Measurements from ENCODE around the gene RCE1.

The RCE1 gene

DNA sequence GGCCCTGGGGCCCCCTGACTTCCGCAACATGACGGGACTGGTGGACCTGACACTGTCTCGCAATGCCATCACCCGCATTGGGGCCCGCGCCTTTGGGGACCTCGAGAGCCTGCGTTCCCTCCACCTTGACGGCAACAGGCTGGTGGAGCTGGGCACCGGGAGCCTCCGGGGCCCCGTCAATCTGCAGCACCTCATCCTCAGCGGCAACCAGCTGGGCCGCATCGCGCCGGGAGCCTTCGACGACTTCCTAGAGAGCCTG is 14.6 kb downstream of the RCE1 start:
- DNase-seq: no peak

DNA sequence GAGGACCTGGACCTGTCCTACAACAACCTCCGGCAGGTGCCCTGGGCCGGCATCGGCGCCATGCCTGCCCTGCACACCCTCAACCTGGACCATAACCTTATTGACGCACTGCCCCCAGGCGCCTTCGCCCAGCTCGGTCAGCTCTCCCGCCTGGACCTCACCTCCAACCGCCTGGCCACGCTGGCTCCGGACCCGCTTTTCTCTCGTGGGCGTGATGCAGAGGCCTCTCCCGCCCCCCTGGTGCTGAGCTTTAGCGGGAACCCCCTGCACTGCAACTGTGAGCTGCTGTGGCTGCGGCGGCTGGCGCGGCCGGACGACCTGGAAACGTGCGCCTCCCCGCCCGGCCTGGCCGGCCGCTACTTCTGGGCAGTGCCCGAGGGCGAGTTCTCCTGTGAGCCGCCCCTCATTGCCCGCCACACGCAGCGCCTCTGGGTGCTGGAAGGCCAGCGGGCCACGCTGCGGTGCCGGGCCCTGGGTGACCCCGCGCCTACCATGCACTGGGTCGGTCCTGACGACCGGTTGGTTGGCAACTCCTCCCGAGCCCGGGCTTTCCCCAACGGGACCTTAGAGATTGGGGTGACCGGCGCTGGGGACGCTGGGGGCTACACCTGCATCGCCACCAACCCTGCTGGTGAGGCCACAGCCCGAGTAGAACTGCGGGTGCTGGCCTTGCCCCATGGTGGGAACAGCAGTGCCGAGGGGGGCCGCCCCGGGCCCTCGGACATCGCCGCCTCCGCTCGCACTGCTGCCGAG is 15.1 kb downstream of the RCE1 start:
- no peak for DNase-seq

DNA sequence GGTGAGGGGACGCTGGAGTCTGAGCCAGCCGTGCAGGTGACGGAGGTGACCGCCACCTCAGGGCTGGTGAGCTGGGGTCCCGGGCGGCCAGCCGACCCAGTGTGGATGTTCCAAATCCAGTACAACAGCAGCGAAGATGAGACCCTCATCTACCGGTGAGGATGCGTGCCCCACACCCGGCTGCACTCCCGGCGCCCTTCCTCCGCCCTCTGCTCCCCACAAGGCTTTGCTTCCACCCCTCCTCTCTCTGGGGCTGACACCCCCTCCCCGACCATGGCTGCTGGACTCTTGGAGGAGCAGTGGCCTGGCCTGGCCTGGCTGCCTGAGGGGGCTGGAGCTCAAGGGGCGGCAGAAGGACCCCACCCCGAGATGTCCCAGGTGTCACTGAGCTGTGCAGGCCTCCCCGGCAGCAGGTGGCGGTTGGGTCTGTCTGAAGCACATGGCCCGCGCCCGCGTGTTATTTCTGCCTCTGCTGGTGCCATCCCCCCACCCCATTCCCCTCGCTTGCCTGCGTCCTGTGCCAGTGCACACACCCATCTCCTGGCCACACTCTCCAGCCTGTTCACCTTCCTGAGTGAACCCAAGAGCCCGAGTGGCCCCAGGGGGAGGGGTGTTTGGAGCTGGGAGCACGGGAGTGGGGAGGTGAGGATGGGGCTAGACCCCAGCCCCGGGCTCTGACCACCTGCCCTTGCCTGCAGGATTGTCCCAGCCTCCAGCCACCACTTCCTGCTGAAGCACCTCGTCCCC is 15.9 kb downstream of the RCE1 start:
- DNase-seq: no peak

DNA sequence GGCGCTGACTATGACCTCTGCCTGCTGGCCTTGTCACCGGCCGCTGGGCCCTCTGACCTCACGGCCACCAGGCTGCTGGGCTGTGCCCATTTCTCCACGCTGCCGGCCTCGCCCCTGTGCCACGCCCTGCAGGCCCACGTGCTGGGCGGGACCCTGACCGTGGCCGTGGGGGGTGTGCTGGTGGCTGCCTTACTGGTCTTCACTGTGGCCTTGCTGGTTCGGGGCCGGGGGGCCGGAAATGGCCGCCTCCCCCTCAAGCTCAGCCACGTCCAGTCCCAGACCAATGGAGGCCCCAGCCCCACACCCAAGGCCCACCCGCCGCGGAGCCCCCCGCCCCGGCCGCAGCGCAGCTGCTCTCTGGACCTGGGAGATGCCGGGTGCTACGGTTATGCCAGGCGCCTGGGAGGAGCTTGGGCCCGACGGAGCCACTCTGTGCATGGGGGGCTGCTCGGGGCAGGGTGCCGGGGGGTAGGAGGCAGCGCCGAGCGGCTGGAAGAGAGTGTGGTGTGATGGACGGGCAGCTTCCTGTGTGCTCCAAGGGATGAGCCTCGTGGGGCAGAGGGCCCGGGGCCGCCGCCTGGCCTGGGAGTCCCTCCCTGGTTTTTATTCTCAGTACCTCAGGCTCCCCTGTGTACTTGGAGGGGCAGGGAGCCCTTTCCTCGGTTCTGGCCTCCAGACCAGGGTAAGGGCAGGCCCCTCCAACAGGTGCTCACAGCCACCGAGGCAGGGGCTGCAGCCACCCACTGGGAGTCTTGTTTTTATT is 16.6 kb downstream of the RCE1 start:
- no peak for DNase-seq

GRCh38 chr11:66860449-66860831 is 17.2 kb downstream of the RCE1 start:
- DNase-seq: no peak

DNA sequence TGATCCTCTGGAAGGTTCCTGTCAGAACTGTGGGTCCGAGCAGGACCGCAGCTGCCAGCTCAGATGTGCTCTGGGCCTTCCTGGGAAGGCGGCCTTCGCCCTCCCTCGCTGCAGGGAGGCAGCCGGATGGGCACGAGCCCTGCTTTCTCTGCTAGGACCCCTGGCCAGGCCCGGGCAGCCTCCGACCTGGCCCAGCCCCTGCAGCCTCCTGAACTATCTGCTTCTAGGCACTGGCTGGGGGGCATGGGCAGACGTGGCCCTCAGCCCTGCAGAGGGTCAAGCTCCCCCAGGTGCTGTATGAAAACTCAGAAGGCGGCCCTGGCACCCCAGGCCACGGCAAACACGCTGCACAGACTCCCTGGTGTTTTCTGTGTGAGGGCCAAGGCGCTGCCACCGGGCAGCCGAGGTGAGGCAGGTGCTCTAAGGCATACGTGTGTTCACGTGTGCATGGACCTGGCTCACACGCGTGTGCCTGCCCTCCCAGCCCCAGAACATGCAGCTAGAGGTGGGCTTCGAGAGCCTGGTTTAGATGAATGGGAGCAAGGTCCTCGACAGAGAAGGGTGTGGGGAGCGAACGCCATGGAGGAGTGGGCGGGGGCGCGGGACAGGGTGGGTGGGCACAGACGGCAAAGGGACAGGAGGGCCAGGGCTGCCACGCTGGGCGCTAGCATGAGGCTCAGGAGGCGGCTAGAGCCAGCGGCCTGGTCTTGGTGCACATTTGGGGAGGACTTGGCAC is 18.0 kb downstream of the RCE1 start:
- DNase-seq: no peak

DNA sequence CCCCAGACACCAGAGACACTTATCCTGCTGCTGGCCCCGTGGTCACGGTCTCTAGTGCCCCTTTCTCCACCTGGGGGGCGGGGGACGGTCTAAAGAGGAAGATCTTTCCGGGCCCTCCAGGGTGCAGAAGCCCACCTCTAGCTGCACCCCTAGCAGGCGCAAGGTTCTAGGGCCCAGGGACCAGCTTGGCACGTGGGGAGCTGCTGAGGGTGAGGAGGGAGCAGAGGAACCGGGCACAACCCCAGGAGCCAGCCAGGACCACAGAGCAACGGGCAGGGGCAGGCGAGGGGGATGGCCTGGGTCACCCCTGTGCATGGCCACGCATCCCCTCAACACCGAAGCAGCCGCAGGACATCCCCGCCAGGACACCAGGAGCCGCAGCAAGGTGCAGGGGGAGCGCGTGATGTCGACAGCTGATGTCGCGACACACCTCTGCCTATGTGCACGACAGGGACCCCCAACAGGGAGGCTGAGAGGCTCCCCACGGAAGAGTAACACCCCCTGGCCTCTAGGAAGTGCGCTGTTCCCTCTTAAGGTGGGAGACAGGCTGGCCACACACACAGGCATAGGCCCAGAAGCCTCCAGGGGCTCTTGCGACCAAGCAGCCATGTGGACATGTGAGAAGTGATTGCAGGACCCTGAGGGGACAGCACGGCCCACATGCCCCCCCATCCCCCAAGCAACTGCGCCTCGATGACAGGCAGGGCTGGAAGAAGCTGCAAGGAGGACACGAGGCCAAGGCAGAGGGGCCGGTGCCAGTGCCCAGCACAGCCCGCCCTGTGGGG is 18.7 kb downstream of the RCE1 start:
- DNase-seq: no peak

DNA sequence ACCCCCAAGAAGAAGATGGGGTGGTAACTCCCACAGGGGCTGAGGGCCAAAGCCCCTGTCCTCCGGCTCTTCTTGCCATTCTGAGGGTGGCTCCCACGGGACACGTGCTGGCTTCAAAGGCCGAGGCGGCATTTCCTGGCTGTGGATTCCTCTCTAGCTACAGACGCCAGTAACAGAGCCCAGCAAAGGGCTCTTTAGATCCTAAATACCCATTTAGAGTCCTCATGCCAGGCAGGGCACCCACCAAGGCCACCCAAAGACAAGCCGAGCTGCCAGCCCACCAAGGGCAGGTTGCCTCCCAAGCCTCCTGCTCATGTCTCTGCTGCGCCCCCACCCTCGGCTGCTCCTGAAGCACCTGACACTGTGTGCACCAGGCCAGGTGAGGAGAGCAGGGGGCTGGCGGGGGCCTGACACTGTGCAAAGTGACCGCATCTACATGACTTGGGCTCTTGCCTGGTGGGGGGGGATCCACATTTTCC is 19.4 kb downstream of the RCE1 start:
- DNase-seq: no peak

- DNase-seq: no peak
These were observed 20.3 kb downstream of the RCE1 start for GRCh38 chr11:66863428-66864125.

DNA sequence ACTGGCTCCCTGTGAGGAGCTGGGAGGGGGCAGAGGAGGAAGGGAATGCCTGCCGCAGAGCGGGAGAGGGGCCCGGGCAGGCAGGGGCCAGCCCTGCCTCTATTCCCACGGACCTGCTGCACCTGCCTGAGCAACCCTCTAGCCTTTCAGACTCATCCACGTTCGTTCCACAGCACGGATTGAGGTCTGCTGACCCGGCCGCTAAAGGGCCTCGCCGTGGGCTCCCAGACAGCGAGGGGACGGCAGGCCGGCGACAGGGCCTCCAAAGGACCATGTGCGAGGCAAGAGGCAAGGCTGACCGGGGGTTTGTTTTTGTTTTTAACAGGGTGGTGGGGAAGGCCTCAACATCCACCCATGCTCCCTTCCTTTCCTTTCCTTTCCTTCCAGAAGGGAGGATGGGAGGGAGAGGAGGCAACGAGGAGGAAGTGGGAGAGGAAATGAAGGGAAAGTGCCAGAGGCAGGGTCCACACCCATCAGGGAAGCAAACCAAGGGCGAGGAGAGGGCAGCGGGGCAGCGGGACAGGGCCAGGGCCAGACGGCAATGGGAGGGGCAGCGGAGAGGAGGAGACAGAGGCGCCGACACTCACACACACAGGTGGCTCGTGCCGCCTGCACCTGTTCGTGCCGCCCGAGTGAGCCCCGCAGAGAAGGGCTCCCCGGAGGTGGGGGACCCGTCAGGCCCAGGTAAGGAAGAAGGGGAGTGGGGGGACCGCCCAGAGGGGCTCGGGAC is 21.1 kb downstream of the RCE1 start:
- DNase-seq: no peak

GRCh38 chr11:66864924-66865697 is 21.9 kb downstream of the RCE1 start:
- DNase-seq: peak in 1 of 2 experiments; percentile 35

DNA sequence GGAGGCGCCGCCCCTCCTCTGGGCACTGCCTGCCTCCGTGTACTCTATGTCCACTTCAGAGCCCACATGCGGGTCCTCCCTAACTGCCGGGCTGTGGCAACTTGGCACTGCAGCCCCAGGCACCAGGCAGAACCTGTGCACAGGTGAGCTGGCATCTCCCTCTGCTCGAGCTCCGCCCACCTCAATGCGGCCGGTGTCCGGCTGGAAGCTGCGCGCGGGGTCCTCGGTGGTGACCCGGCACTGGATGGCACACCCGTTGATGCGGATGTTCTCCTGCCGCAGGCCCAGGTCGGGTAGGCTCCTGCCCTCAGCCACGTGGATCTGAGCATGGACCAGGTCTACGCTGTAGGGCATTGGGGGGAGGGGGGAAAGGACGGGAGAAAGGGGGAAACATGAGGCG is 22.8 kb downstream of the RCE1 start:
- no peak for DNase-seq

- no peak for DNase-seq
These were observed 23.3 kb downstream of the RCE1 start for GRCh38 chr11:66866511-66866986.

GRCh38 chr11:66867425-66868040 is 24.3 kb downstream of the RCE1 start:
- no peak for DNase-seq

DNA sequence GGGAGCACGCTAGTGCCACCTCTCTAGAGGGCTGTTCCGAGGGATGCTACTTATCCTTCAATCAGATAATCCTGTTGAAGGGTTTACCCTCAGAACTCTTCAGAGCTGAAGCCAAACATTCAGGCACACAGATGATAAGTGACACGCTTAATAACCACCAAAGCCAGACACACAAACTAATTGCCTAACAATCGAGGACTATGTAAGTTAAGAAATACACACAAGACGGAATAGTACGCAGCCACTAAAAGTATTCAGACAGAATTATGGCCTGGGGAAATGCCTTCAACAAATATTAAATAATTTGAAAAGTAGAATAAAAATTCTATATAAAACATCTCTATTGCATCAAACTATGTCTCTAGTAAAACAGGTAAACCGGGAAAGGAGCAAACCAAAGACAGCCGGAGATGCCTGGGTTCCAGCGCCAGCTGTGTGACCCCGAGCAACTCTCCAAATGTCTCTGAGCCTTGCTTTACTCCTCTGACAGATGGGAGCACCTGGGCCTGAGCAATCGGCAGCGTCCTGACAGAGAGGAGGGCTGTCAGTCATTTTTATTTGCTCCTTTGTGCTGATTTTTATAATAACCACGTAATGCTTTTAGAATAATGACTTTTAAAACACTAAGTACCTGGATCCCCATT is 25.0 kb downstream of the RCE1 start:
- no peak for DNase-seq

DNA sequence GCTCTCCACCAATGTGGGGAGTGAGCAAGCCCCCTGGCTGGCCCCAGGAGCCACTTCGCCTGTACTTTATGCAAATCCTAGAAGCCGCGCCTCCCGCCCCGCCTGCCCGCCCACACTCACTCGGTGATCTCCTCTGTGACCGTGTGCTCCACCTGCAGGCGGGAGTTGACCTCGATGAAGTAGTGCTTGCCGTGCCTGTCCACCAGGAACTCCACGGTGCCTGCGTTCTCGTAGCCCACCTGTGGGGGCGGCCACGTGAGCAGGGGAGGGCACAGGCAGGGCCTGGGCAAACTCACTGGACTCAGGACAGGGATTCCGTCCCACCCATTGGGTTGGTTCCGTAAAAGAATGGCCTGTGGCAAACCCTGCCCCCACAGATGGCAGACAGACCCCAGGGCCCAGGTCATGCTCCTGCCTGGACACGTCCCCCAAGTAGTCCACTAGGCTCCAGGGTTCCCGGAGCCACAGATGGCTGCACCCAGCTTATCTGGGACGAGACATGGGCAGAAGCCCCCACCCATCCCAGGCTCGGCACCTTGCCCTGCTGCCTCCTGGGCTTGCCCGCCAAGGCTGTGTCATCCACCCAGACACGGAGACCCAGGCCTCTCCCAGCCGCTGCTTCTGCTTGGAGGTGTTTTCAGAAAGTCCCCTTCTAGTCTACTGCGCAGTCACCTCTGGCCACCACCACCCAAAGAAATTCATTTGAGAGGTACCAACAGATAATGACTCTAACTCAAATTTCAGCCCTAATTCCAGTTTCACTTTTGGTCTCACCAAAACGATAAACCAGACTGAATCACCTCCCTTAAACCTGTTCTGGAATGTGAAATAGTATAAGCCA is 25.7 kb downstream of the RCE1 start:
- DNase-seq: peak; percentile 37 to 60

DNA sequence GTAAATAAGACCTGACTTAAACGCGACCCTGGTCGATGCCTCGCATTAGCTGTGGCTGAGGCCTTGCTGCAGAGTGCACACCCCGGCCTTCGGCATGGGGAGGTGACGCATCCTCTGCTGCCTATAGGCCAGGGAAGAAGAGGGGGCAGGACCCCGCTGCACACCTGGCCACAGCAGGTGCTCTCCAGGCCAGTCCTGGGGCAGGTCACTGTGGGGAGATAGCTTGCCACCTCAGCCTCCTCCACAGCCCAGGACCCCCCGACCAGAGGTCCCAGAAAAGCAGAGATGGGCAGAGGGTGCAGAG is 26.3 kb downstream of the RCE1 start:
- DNase-seq: no peak

DNA sequence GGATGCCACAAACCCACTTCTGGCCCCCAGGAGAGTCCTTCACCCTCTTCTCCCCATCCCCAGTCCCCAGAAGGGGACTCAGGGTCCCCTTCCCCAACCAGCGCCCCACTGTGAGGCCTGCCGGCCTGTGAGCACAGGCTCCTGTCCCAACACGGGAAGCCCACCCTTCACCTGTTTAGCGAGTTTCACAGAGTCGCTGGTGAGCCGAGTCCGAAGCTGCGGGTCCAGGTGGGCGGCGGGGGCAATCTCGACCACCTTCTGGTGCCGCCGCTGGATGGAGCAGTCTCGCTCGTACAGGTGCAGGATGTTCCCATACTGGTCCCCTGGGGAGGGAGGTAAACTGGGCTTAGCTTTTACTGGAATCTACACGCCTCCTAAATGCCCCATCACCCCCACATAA is 26.9 kb downstream of the RCE1 start:
- no peak for DNase-seq
